Measurements from ENCODE around the gene NKAIN2. TPM values are rescaled to one million over a fixed set of nuclear protein-coding genes. Genes with fewer than 3 reads are reported as not detected.

Gene NKAIN2
- polyA plus RNA-seq, 1 of the 3 experiments (the other 2 are of a cell fraction): not detected

DNA sequence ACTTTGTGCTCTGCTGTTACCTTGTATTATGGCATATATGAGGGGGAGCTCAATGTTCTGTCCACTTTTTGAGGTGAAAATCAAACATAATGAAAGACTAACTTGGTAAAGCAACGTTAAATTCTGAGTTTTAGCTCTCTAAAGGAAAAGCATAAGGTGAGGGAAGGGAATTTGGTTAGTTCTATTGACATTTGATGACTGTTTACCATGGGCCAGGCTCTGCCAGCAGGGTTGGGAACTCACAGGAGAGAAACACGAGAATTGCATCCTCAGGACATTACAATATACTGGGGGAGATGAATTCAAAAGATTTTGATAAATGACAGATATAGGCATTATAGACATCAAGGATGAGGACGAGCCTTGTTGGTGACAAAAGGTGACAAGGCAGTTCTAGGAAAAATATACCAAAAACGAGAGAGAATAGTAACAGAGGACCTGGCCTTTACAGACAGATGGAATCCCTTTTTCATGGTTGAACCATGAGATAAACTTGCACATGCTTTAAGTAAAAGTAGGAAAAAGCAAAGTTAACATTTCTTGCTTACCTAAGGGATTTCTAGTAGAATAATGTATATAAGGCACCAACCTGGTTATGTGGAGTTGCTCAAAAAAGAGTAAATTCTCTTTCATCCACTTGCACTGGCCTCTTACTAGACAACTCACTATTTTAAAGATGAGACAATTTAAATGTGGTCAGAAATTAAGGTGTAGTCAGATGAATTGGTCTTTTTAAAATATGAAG, 191.4 kb downstream of the NKAIN2 start (continued):
- no peak for TF ChIP-seq RAD21 (IDR thresholded peaks at IDR 0.05; ENCODE audit: low read length)

GRCh38 chr6:123997223-123997622, 193.6 kb downstream of the NKAIN2 start:
- ChIA-PET CTCF (no interaction called here), POLR2A (no interaction called here)
- H3K9me3 ChIP-seq: no peaks in the 10 kb centered on the region
- no peak overlapping the region for H2AFZ ChIP-seq (ENCODE audit: low read depth)
- H3K4me3 ChIP-seq (ENCODE audit: low read depth in 2 of 2, low read length in 1 of 2): no peak overlapping the region
- DNase-seq: no peak
- H3K27me3 ChIP-seq (ENCODE audit: insufficient read depth): no peaks in the 10 kb centered on the region
- TF ChIP-seq RXRA (IDR thresholded peaks at IDR 0.05; ENCODE audit: borderline replicate concordance, low read depth): no peak
- TF ChIP-seq, protein P1, sequence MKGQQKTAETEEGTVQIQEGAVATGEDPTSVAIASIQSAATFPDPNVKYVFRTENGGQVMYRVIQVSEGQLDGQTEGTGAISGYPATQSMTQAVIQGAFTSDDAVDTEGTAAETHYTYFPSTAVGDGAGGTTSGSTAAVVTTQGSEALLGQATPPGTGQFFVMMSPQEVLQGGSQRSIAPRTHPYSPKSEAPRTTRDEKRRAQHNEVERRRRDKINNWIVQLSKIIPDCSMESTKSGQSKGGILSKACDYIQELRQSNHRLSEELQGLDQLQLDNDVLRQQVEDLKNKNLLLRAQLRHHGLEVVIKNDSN (IDR thresholded peaks at IDR 0.05; ENCODE audit: borderline replicate concordance, low read depth): no peak
- TF ChIP-seq, protein P2, sequence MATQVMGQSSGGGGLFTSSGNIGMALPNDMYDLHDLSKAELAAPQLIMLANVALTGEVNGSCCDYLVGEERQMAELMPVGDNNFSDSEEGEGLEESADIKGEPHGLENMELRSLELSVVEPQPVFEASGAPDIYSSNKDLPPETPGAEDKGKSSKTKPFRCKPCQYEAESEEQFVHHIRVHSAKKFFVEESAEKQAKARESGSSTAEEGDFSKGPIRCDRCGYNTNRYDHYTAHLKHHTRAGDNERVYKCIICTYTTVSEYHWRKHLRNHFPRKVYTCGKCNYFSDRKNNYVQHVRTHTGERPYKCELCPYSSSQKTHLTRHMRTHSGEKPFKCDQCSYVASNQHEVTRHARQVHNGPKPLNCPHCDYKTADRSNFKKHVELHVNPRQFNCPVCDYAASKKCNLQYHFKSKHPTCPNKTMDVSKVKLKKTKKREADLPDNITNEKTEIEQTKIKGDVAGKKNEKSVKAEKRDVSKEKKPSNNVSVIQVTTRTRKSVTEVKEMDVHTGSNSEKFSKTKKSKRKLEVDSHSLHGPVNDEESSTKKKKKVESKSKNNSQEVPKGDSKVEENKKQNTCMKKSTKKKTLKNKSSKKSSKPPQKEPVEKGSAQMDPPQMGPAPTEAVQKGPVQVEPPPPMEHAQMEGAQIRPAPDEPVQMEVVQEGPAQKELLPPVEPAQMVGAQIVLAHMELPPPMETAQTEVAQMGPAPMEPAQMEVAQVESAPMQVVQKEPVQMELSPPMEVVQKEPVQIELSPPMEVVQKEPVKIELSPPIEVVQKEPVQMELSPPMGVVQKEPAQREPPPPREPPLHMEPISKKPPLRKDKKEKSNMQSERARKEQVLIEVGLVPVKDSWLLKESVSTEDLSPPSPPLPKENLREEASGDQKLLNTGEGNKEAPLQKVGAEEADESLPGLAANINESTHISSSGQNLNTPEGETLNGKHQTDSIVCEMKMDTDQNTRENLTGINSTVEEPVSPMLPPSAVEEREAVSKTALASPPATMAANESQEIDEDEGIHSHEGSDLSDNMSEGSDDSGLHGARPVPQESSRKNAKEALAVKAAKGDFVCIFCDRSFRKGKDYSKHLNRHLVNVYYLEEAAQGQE (IDR thresholded peaks at IDR 0.05; ENCODE audit: low read depth, low read length): no peak
- no peak overlapping the region for H3K9ac ChIP-seq
- H4K20me1 ChIP-seq (ENCODE audit: insufficient read depth): no peaks in the 10 kb centered on the region
- no peak overlapping the region for H3K27ac ChIP-seq (ENCODE audit: low read depth in 2 of 2, low read length in 1 of 2)
- H3K79me2 ChIP-seq (ENCODE audit: insufficient read depth): no peaks in the 10 kb centered on the region
- no peaks in the 10 kb centered on the region for H3K4me1 ChIP-seq (ENCODE audit: control insufficient read depth in 1 of 2, insufficient read depth in 2 of 2, low read depth in 1 of 2, low read length in 1 of 2)
- H3F3A ChIP-seq (replicated peaks; ENCODE audit: insufficient read depth): no peaks in the 10 kb centered on the region
- no peaks in the 10 kb centered on the region for H3K36me3 ChIP-seq (replicated peaks in 1 of 2; ENCODE audit: control insufficient read depth in 1 of 2, insufficient read depth in 2 of 2, low read length in 1 of 2)
- H3K4me2 ChIP-seq: no peak overlapping the region
- H3K9me2 ChIP-seq: no peaks in the 10 kb centered on the region
- WGBS (ENCODE audit: low lambda C conversion rate): 0% methylated on average over 3 of the region's 3 CpGs

DNA sequence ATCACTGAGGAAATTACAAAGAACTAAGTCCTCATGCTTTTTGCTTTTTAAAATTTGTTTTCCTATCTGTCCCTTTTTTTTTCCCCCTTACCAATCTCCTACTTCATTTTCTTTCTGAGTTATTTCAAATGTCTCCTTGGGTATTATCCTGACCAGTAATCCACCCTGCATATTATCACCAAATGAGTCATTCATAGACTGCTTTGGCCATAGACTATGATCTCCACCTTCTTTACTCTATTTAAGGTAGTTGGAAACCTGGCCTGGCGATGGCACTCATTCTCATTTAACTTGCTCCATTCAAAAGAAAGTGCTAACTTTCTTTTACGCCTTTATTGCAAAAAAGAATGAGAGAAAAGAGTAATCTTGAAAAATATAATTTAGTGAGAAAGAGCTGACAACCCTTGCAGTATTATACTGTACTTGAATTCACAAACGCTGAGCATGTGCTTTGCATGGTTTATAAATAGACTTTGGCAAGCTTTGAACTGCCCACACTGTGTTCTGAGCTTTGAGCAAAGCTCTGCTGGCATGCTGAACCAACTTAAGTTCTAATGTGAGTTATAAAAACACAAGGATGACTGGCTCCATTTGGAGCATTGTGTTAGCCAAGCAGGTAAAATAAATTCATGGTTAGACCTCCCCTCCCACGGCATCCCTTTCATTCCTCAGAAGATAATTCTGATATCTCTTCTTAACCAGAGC, 198.9 kb downstream of the NKAIN2 start:
- no peaks in the 10 kb centered on the region for H4K20me1 ChIP-seq (ENCODE audit: insufficient read depth)
- no peak overlapping the region for H3K4me3 ChIP-seq (ENCODE audit: low read depth in 2 of 2, low read length in 1 of 2)
- no peak overlapping the region for H3K9ac ChIP-seq
- DNase-seq: no peak
- H3K9me2 ChIP-seq: no peaks in the 10 kb centered on the region
- TF ChIP-seq, protein P3, sequence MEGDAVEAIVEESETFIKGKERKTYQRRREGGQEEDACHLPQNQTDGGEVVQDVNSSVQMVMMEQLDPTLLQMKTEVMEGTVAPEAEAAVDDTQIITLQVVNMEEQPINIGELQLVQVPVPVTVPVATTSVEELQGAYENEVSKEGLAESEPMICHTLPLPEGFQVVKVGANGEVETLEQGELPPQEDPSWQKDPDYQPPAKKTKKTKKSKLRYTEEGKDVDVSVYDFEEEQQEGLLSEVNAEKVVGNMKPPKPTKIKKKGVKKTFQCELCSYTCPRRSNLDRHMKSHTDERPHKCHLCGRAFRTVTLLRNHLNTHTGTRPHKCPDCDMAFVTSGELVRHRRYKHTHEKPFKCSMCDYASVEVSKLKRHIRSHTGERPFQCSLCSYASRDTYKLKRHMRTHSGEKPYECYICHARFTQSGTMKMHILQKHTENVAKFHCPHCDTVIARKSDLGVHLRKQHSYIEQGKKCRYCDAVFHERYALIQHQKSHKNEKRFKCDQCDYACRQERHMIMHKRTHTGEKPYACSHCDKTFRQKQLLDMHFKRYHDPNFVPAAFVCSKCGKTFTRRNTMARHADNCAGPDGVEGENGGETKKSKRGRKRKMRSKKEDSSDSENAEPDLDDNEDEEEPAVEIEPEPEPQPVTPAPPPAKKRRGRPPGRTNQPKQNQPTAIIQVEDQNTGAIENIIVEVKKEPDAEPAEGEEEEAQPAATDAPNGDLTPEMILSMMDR (IDR thresholded peaks at IDR 0.05): no peak
- TF ChIP-seq ELF1 (IDR thresholded peaks at IDR 0.05) (no peak), SIN3A (IDR thresholded peaks at IDR 0.05; ENCODE audit: borderline replicate concordance, low read depth, low read length) (no peak), EZH2phosphoT487 (IDR thresholded peaks at IDR 0.05; ENCODE audit: borderline replicate concordance, low read depth) (no peak), PBX3 (IDR thresholded peaks at IDR 0.05) (no peak), RCOR1 (IDR thresholded peaks at IDR 0.05; ENCODE audit: low read length) (no peak)
- H3K79me2 ChIP-seq (ENCODE audit: insufficient read depth): no peaks in the 10 kb centered on the region
- POLR2A ChIA-PET: no interaction called here
- H3K36me3 ChIP-seq (replicated peaks in 1 of 2; ENCODE audit: control insufficient read depth in 1 of 2, insufficient read depth in 2 of 2, low read length in 1 of 2): no peaks in the 10 kb centered on the region
- no peaks in the 10 kb centered on the region for H3K9me3 ChIP-seq
- no peaks in the 10 kb centered on the region for H3K4me1 ChIP-seq (ENCODE audit: control insufficient read depth in 1 of 2, insufficient read depth in 2 of 2, low read depth in 1 of 2, low read length in 1 of 2)
- CTCF ChIA-PET: no interaction called here
- no peak overlapping the region for H3K4me2 ChIP-seq
- under 1% methylated on average over 4 of the region's 4 CpGs for WGBS (ENCODE audit: low lambda C conversion rate)
- H3K27me3 ChIP-seq (ENCODE audit: insufficient read depth): no peaks in the 10 kb centered on the region
- H3K27ac ChIP-seq (ENCODE audit: low read depth in 2 of 2, low read length in 1 of 2): no peak overlapping the region
- no peaks in the 10 kb centered on the region for H3F3A ChIP-seq (replicated peaks; ENCODE audit: insufficient read depth)
- H2AFZ ChIP-seq (ENCODE audit: low read depth): no peak overlapping the region

All from SK-N-SH (cell line).